GM12878 (cell line): ENCODE results near the gene MEF2C. TPM values are rescaled to one million over a fixed set of nuclear protein-coding genes. Genes with fewer than 3 reads are reported as not detected.

Experiments used
- BCL11A ChIP-seq: IDR thresholded peaks from 2 replicates; pipeline ENCODE4 v1.6.1; 2011; ENCODE audit warnings: low read depth, low read length
- CHD2 ChIP-seq: IDR thresholded peaks from 2 replicates; pipeline ENCODE4 v1.6.1; 2011; ENCODE audit warnings: low read depth, low read length, improper control_type of control experiment, borderline replicate concordance
- FOXK2 ChIP-seq: fragments of 450-650 bp; IDR thresholded peaks from 2 replicates; pipeline ENCODE4 v1.6.1; 2017; ENCODE audit warnings: mild to moderate bottlenecking, moderate library complexity
- HCFC1 ChIP-seq: fragments of 150-350 bp; IDR thresholded peaks from 2 replicates; pipeline ENCODE4 v1.6.1; 2014; ENCODE audit warnings: low read length
- KDM1A ChIP-seq: fragments of 200-600 bp; sonication (generic); IDR thresholded peaks from 2 replicates; pipeline ENCODE4 v1.6.1; 2016; ENCODE audit warnings: borderline replicate concordance
- MEF2B ChIP-seq: fragments of 450-650 bp; IDR thresholded peaks from 2 replicates; pipeline ENCODE4 v1.6.1; 2018; ENCODE audit warnings: mild to moderate bottlenecking, moderate library complexity; ENCODE audit not compliant: partially characterized antibody, poor library complexity, severe bottlenecking
- MYB ChIP-seq: fragments of 150-350 bp; IDR thresholded peaks from 2 replicates; pipeline ENCODE4 v1.6.1; 2014; ENCODE audit warnings: mild to moderate bottlenecking, low read depth, low read length, borderline replicate concordance
- PAX5 ChIP-seq: IDR thresholded peaks from 2 replicates; pipeline ENCODE4 v1.6.1; 2011; ENCODE audit warnings: low read depth, low read length, borderline replicate concordance
- POLR2A ChIP-seq: IDR thresholded peaks from 2 replicates; pipeline ENCODE4 v1.6.1; 2011; ENCODE audit warnings: low read depth, mild to moderate bottlenecking, low read length
- RELA ChIP-seq: fragments of 450-650 bp; IDR thresholded peaks from 2 replicates; pipeline ENCODE4 v1.8.0; 2014; ENCODE audit warnings: borderline replicate concordance; ENCODE audit not compliant: partially characterized antibody
- RFX5 ChIP-seq: IDR thresholded peaks from 2 replicates; pipeline ENCODE4 v1.6.1; 2011; ENCODE audit warnings: low read depth, low read length, improper control_type of control experiment
- SRF ChIP-seq, 2 experiments: IDR thresholded peaks; 2 replicates each; pipeline ENCODE4 v1.6.1; 2011; ENCODE audit warnings: low read depth in 2 of 2, low read length in 2 of 2, mild to moderate bottlenecking in 1 of 2, moderate library complexity in 1 of 2
- ZNF384 ChIP-seq: IDR thresholded peaks from 2 replicates; pipeline ENCODE4 v1.6.1; 2012; ENCODE audit warnings: low read depth, mild to moderate bottlenecking, low read length, improper control_type of control experiment, borderline replicate concordance
- polyA plus RNA-seq, 11 experiments: library from polyadenylated mRNA; depleted of rRNA in 4 of 11; unstranded in 6 of 11; stranded (reverse) in 5 of 11; fragments of >200 nt; fragmentation: Nextera tagmentation in 4 of 11; fragmentation: Illumina TruSeq in 1 of 11; extraction: Ambion mirVana in 4 of 11; extraction: Trizol in 1 of 11; gene quantifications; 1 replicate in 1 of 11; 2 replicates in 10 of 11; pipeline versions ENCODE4 v1.2.1 to v1.2.3, GENCODE V29; 2011 to 2016; ENCODE audit warnings: inconsistent platforms in 2 of 11, missing spikeins in 2 of 11, low read depth in 1 of 11
- total RNA-seq, 4 experiments: library from RNA; depleted of rRNA in 3 of 4; stranded (reverse); fragments of >200 nt in 3 of 4; fragmentation: Illumina TruSeq in 1 of 4; extraction: Trizol in 1 of 4; gene quantifications; 2 replicates each; pipeline versions ENCODE4 v1.2.1 to v1.2.3, GENCODE V29; 2013 to 2021
- TF ChIP-seq, protein P1 (sequence below): fragments of 150-350 bp; IDR thresholded peaks from 2 replicates; pipeline ENCODE4 v1.6.1; 2014; ENCODE audit warnings: mild to moderate bottlenecking, low read depth, low read length
- TF ChIP-seq, protein P2 (sequence below): IDR thresholded peaks from 2 replicates; pipeline ENCODE4 v1.6.1; 2012; ENCODE audit warnings: low read length, inconsistent platforms
- TF ChIP-seq, protein P3 (sequence below): IDR thresholded peaks from 2 replicates; pipeline ENCODE4 v1.6.1; 2011; ENCODE audit warnings: low read depth, low read length, improper control_type of control experiment, borderline replicate concordance
- TF ChIP-seq, protein P4 (sequence below): IDR thresholded peaks from 2 replicates; pipeline ENCODE4 v1.6.1; 2012; ENCODE audit warnings: mild to moderate bottlenecking, low read depth, low read length
- TF ChIP-seq, protein P5 (sequence below): IDR thresholded peaks from 2 replicates; pipeline ENCODE4 v1.6.1; 2012; ENCODE audit warnings: low read depth, low read length, improper control_type of control experiment

Gene MEF2C
- total and polyA plus RNA-seq, 10 of the 15 experiments (the other 5 are each of a cell fraction or from before 2014, with no cell fraction given) = 104 to 225 (median 180) TPM

DNA sequence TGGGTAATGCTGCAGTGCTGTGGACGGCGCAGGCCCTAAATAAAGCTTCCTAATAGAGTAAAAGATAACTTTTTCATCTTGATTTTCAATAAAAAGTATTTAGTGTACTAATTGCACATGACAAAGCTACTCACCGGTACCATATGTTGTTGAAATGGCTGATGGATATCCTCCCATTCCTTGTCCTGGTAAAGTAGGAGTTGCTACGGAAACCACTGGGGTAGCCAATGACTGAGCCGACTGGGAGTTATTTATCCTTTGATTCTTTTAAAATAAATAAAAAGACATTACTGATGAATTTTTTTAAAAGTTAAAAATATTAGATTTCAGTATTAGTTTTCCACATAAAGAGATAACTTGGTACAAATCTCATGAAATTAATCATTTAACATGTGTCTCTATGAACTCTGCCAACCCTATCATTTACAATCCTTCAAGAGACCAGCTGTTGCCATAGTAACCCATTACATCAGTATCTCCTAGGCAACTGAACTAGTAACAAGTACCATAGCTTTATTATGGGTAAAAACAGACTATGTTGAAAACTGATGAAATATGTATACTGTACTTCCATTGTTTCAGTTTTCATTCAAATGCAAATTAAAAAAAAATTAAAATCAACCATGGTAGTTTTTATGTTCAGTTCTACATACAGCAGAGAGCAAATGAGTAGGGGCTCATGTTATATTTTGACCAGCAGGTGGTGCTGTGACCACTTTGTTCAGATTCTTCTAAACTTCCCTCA, 153.7 kb downstream of the MEF2C start (continued):
- TF ChIP-seq, protein P1, sequence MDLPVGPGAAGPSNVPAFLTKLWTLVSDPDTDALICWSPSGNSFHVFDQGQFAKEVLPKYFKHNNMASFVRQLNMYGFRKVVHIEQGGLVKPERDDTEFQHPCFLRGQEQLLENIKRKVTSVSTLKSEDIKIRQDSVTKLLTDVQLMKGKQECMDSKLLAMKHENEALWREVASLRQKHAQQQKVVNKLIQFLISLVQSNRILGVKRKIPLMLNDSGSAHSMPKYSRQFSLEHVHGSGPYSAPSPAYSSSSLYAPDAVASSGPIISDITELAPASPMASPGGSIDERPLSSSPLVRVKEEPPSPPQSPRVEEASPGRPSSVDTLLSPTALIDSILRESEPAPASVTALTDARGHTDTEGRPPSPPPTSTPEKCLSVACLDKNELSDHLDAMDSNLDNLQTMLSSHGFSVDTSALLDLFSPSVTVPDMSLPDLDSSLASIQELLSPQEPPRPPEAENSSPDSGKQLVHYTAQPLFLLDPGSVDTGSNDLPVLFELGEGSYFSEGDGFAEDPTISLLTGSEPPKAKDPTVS = no peak
- no peak for TF ChIP-seq BCL11A
- TF ChIP-seq, protein P2, sequence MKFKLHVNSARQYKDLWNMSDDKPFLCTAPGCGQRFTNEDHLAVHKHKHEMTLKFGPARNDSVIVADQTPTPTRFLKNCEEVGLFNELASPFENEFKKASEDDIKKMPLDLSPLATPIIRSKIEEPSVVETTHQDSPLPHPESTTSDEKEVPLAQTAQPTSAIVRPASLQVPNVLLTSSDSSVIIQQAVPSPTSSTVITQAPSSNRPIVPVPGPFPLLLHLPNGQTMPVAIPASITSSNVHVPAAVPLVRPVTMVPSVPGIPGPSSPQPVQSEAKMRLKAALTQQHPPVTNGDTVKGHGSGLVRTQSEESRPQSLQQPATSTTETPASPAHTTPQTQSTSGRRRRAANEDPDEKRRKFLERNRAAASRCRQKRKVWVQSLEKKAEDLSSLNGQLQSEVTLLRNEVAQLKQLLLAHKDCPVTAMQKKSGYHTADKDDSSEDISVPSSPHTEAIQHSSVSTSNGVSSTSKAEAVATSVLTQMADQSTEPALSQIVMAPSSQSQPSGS = no peak
- TF ChIP-seq KDM1A = no peak
- TF ChIP-seq, protein P3, sequence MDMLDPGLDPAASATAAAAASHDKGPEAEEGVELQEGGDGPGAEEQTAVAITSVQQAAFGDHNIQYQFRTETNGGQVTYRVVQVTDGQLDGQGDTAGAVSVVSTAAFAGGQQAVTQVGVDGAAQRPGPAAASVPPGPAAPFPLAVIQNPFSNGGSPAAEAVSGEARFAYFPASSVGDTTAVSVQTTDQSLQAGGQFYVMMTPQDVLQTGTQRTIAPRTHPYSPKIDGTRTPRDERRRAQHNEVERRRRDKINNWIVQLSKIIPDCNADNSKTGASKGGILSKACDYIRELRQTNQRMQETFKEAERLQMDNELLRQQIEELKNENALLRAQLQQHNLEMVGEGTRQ = no peak
- no peak for TF ChIP-seq RELA
- TF ChIP-seq SRF (IDR thresholded peaks at IDR 0.05; ENCODE audit: low read depth in 2 of 2, low read length in 2 of 2) = no peak
- no peak for TF ChIP-seq PAX5
- no peak for TF ChIP-seq FOXK2
- TF ChIP-seq ZNF384 = 0 out of 2 replicates have a peak, but pooled peaks have one; percentile 8
- TF ChIP-seq HCFC1 = no peak
- peak; percentile 96 for TF ChIP-seq RFX5
- TF ChIP-seq MYB = no peak
- TF ChIP-seq POLR2A = no peak
- TF ChIP-seq, protein P4, sequence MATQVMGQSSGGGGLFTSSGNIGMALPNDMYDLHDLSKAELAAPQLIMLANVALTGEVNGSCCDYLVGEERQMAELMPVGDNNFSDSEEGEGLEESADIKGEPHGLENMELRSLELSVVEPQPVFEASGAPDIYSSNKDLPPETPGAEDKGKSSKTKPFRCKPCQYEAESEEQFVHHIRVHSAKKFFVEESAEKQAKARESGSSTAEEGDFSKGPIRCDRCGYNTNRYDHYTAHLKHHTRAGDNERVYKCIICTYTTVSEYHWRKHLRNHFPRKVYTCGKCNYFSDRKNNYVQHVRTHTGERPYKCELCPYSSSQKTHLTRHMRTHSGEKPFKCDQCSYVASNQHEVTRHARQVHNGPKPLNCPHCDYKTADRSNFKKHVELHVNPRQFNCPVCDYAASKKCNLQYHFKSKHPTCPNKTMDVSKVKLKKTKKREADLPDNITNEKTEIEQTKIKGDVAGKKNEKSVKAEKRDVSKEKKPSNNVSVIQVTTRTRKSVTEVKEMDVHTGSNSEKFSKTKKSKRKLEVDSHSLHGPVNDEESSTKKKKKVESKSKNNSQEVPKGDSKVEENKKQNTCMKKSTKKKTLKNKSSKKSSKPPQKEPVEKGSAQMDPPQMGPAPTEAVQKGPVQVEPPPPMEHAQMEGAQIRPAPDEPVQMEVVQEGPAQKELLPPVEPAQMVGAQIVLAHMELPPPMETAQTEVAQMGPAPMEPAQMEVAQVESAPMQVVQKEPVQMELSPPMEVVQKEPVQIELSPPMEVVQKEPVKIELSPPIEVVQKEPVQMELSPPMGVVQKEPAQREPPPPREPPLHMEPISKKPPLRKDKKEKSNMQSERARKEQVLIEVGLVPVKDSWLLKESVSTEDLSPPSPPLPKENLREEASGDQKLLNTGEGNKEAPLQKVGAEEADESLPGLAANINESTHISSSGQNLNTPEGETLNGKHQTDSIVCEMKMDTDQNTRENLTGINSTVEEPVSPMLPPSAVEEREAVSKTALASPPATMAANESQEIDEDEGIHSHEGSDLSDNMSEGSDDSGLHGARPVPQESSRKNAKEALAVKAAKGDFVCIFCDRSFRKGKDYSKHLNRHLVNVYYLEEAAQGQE = no peak
- TF ChIP-seq, protein P5, sequence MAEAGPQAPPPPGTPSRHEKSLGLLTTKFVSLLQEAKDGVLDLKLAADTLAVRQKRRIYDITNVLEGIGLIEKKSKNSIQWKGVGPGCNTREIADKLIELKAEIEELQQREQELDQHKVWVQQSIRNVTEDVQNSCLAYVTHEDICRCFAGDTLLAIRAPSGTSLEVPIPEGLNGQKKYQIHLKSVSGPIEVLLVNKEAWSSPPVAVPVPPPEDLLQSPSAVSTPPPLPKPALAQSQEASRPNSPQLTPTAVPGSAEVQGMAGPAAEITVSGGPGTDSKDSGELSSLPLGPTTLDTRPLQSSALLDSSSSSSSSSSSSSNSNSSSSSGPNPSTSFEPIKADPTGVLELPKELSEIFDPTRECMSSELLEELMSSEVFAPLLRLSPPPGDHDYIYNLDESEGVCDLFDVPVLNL = no peak
- TF ChIP-seq MEF2B = no peak
- no peak for TF ChIP-seq CHD2
